ENCODE measurements around the gene MALRD1.

Gene MALRD1

DNA sequence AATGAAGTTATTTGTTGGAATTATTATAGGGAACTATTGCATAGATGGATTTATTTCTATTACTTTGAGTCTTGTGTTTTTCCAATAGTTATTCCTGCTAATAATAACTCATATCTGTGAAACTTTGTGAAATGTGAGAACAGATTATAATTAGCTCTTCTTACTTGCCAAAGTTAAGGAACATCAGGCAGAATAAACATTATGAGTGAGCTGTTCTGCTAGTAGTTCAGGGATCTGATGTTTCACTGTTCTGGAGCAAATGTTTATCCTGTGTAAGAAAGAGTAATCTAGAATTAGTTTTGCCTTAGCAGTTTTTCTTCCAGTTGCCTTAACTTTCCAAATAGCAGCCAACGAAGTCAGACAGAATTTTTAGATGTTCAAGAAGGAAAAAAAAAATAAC lies 522.4 kb downstream of the MALRD1 start:
- no peak for DNase-seq (ENCODE audit: low read depth in 2 of 2, low spot score in 1 of 2)

GRCh38 chr10:19572056-19572455 lies 523.5 kb downstream of the MALRD1 start:
- DNase-seq (ENCODE audit: low read depth in 2 of 2, low spot score in 1 of 2), result no peak

DNA sequence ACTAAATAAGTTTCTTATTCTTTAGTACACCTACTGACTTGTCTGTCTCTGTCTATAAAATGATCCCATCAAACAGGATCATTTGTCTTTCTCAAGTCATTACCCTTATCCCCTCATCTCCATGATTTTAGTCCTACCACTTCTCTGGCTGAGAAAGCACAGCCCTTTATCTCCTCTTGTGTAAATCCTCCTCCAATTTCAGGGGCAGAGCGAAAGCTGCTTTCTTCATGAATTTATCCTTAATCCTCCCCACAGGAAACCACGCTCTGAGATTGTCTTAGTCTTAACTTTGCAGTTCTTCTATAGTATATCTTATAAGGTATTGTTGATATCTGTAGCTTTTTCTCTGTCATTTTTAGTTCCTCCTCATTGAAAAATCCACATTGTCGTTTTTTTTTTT lies 528.0 kb downstream of the MALRD1 start:
- DNase-seq (ENCODE audit: low read depth in 2 of 2, low spot score in 1 of 2), result no peak

DNA sequence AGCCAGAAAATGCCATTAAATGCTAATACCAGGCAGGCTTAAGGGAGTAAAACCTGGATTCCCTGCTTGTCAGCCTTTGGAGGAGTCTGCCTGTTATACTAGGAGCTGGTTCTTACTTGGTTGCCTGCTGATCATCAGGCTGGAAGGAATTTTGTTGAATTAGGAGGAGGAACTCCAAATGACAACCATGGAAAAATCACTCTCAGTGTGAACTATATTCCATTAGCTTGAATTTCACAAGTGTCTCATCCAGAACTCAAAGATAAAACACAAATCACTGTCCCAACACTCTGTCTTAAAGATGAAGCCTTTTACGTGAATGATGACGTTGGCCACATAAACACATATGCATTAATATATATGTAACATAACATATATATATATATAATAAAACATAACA lies 528.8 kb downstream of the MALRD1 start:
- DNase-seq (ENCODE audit: low read depth in 2 of 2, low spot score in 1 of 2), result no peak

DNA sequence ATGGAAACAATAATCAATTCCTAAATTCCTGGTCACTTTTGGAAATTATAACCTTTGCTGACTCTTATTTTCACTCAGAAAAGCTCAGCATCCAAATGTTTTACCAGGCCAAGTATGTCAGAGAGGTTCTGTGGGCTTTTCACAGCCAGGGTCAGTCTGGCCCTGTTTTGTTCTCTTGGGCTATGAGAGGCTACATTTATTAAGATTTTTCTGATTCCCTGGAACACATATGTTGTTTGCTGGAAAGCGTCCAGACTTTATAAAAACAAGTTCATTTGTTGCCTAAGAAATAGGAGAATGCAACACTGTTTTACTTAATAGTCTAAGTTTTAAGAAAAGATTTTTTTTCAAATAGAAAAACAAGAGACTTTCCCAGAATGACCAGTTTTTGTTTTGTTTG lies 529.2 kb downstream of the MALRD1 start:
- no peak for DNase-seq (ENCODE audit: low read depth in 2 of 2, low spot score in 1 of 2)

- DNase-seq (ENCODE audit: low read depth in 2 of 2, low spot score in 1 of 2), result no peak
Measured at GRCh38 chr10:19578571-19578970, 530.0 kb downstream of the MALRD1 start.

GRCh38 chr10:19579761-19580545 lies 531.4 kb downstream of the MALRD1 start:
- no peak for DNase-seq (ENCODE audit: low read depth in 2 of 2, low spot score in 1 of 2)

- no peak for DNase-seq (ENCODE audit: low read depth in 2 of 2, low spot score in 1 of 2)
Measured at GRCh38 chr10:19580691-19581090, 532.1 kb downstream of the MALRD1 start.

DNA sequence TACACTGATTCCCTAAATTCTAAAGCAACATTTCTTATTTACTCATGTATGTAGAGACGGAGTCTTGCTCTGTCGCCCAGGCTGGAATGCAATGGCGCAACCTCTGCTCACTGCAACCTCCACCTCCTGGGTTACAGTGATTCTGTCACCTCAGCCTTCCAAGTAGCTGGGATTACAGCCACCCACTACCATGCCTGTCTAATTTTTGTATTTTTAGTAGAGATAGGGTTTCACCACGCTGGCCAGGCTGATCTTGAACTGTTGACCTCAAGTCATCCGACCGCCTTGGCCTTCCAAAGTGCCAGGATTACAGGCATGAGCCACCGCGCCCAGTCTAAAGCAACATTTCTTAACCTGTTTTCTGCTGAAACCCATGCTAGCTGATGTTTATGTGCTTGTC lies 540.0 kb downstream of the MALRD1 start:
- no peak for DNase-seq (ENCODE audit: low read depth in 2 of 2, low spot score in 1 of 2)

- DNase-seq (ENCODE audit: low read depth in 2 of 2, low spot score in 1 of 2), result no peak
Measured at GRCh38 chr10:19592276-19592675, 543.7 kb downstream of the MALRD1 start.

GRCh38 chr10:19595212-19595845 lies 546.7 kb downstream of the MALRD1 start:
- DNase-seq (ENCODE audit: low read depth in 2 of 2, low spot score in 1 of 2), result no peak

- no peak for DNase-seq (ENCODE audit: low read depth in 2 of 2, low spot score in 1 of 2)
Measured at GRCh38 chr10:19605806-19606205, 557.2 kb downstream of the MALRD1 start.

DNA sequence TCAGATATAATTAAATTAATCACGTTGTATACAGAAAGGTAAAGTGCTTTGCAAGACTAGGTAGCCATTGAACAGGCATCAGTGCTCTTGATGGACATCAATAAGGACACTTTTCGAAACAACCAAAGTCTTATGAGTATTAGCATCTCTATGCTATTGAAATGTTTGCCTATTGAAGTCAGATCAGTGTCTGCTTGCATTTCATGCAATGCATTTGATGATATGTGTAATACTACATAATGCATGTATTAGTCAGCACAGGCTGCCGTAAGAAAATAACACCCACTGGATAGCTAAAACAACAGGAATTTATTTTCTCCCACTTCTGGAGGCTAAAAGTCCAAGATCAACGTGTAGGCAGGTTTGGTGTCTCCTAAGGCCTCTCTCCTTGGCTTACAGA lies 558.4 kb downstream of the MALRD1 start:
- DNase-seq (ENCODE audit: low read depth in 2 of 2, low spot score in 1 of 2), result no peak

GRCh38 chr10:19611775-19612174 lies 563.2 kb downstream of the MALRD1 start:
- DNase-seq (ENCODE audit: low read depth in 2 of 2, low spot score in 1 of 2), result no peak

DNA sequence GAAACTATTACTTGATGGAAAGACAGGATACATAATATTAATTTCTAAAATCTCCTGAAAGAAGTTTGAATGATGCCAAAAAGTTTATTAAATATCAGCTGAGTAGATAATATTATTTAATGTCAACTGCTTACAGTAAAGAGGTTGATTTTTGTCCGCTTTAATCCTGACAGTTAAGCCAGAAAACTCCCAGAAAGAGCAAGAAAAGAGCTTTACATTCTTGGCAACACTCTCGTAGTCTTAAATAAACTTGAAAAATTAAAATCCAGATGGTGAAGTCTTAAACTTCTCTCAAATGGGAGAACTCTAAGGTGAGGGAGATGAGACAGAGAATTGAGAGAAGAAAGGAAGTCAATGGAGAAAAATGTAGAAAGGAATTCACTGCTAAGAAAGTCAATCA lies 568.4 kb downstream of the MALRD1 start:
- no peak for DNase-seq (ENCODE audit: low read depth in 2 of 2, low spot score in 1 of 2)

GRCh38 chr10:19620811-19621210 lies 572.2 kb downstream of the MALRD1 start:
- DNase-seq (ENCODE audit: low read depth in 2 of 2, low spot score in 1 of 2), result no peak

DNA sequence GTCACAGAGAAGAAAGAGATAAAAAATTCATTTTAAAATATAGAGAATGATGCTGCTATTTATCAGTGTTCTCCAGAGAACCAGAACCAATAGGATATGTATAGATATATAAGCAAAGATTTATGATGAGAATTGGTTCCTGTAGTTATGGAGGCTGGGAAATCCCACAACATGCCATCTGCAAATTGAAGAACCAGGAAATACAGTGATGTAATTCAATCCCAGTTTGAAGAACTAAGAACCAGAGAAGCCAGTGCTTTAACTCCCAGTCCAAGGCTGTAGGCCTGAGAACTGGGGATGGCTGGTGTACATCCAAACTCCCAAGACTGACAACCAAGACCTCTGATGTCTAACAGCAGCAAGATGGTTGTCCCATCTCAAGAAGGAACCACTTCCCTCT lies 574.7 kb downstream of the MALRD1 start:
- no peak for DNase-seq (ENCODE audit: low read depth in 2 of 2, low spot score in 1 of 2)

- DNase-seq (ENCODE audit: low read depth in 2 of 2, low spot score in 1 of 2), result no peak
Measured at GRCh38 chr10:19626156-19626555, 577.6 kb downstream of the MALRD1 start.

DNA sequence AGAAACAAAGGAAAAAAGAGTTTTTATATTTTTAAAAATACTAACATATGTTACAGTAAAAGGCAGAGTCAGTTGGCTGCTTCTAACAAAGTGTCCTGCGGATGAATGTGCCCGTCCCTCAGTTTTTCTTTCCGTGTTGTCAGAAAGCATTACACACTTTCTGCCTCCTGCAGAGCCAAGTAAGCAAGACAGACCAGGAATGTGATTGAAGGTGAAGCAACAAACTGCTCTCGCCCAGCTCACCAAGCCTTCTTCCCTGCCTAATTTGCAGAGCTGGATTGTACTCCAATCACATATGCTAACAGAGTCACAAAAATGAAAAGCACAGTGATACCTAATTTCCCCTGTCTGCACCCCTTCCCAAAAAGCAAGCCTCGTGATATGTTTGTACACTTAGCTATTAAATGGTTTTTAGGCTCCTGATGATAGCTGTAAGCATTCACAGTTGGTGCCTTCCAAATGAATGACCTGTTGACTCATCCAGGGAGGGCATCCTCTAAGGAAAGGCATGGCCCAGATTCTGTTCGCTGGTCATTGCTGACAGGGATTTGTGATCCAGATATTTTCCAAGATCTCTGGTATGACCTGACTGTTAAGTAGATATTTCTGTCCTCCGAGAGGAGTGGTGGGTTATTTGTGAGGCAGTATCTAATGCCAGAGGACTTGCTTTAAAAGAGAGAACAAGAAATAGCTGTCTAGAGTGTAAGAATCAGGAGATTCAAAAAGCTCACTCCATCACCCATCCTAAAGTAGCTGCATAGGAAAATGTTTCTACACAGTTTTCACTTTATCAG lies 580.4 kb downstream of the MALRD1 start:
- DNase-seq (ENCODE audit: low read depth in 2 of 2, low spot score in 1 of 2), result no peak

- DNase-seq (ENCODE audit: low read depth in 2 of 2, low spot score in 1 of 2), result no peak
Measured at GRCh38 chr10:19629567-19629966, 581.0 kb downstream of the MALRD1 start.

DNA sequence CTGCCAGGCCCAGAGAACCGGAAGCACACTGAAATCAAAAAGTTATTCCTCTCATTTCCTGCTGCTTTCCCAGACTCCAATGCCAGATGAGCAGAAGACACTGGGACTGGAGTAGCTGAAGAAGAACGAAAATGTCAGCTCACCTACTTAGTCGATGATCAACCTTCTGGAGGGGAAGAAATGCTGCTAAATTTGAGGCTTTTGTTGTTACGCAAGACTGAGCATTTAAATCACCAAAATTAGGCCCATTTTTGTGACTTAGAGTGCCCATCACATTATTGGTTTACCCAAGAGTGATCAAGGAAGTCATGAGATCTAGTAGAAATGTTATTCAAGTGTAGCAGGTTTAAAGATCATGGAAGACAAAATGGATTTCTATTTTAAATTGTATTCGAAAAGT lies 585.6 kb downstream of the MALRD1 start:
- DNase-seq (ENCODE audit: low read depth in 2 of 2, low spot score in 1 of 2), result no peak
